ENCODE measurements around the gene YBEY.

YBEY gene

DNA sequence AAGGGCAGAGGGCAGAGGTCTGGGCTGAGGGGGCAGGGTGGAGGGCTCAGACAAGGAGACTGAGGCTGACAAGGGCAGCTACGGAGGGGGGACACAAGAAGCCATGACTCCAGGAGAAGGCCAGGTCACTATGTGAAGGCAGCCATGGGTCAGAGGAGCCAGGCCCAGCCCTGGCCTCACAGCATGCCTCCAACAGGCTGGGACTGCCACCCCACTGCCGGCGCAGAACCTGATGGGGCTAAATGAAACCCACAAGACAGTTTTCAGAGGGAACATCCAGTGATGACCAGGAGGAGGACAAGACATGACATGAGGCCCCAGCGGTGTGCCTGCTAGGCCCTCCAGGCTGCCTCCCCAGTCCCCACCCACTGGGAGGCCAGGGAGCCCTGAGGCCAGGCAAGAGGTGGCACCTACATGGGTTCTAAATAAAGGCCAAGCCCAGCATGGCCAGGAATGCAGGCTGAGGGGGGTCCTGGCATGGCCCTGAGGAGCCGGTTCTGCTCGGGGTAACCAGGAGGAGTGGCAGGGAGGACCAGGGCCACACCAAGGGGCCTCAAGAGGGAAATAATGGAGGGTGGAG is 30.3 kb upstream of the YBEY start:
- ATAC-seq: no peak
- TF ChIP-seq ZNF70 (CRISPR knock-in tag; IDR thresholded peaks at IDR 0.05) (no peak), RARB (CRISPR knock-in tag; IDR thresholded peaks at IDR 0.05) (no peak), ZNF565 (CRISPR knock-in tag; conservative IDR thresholded peaks at IDR 0.05; ENCODE audit: low read depth) (no peak), POU6F1 (CRISPR knock-in tag; IDR thresholded peaks at IDR 0.05; ENCODE audit: borderline replicate concordance, low read depth) (no peak), ARNTL (CRISPR knock-in tag; IDR thresholded peaks at IDR 0.05; ENCODE audit: borderline replicate concordance, low read depth) (no peak), ZC3H10 (CRISPR knock-in tag; IDR thresholded peaks at IDR 0.05) (no peak), CSDC2 (CRISPR knock-in tag; IDR thresholded peaks at IDR 0.05) (no peak), PPARA (CRISPR knock-in tag; IDR thresholded peaks at IDR 0.05; ENCODE audit: borderline replicate concordance) (no peak), PATZ1 (CRISPR knock-in tag; IDR thresholded peaks at IDR 0.05; ENCODE audit: borderline replicate concordance) (no peak), TSHZ2 (CRISPR knock-in tag; IDR thresholded peaks at IDR 0.05) (no peak)

- no peak for ATAC-seq
These were observed 29.6 kb upstream of the YBEY start for GRCh38 chr21:46256501-46256994.

More at GRCh38 chr21:46256501-46256994, 29.6 kb upstream of the YBEY start:
- no peak for TF ChIP-seq ZNF565 (CRISPR knock-in tag; conservative IDR thresholded peaks at IDR 0.05; ENCODE audit: low read depth)
- TF ChIP-seq GLIS3 (CRISPR knock-in tag; IDR thresholded peaks at IDR 0.05): no peak
- no peak for TF ChIP-seq ARNTL (CRISPR knock-in tag; IDR thresholded peaks at IDR 0.05; ENCODE audit: borderline replicate concordance, low read depth)
- no peak for TF ChIP-seq ESRRG (CRISPR knock-in tag; IDR thresholded peaks at IDR 0.05)
- TF ChIP-seq CSRNP3 (CRISPR knock-in tag; IDR thresholded peaks at IDR 0.05): no peak
- no peak for TF ChIP-seq RARB (CRISPR knock-in tag; IDR thresholded peaks at IDR 0.05)
- no peak for TF ChIP-seq ZNF8 (CRISPR knock-in tag; IDR thresholded peaks at IDR 0.05)
- no peak for TF ChIP-seq ZFP30 (CRISPR knock-in tag; IDR thresholded peaks at IDR 0.05)
- TF ChIP-seq ZC3H10 (CRISPR knock-in tag; IDR thresholded peaks at IDR 0.05): no peak
- TF ChIP-seq PPARA (CRISPR knock-in tag; IDR thresholded peaks at IDR 0.05; ENCODE audit: borderline replicate concordance): no peak
- TF ChIP-seq POU6F1 (CRISPR knock-in tag; IDR thresholded peaks at IDR 0.05; ENCODE audit: borderline replicate concordance, low read depth): no peak
- TF ChIP-seq OSR1 (CRISPR knock-in tag; IDR thresholded peaks at IDR 0.05): no peak
- no peak for TF ChIP-seq BACH2 (CRISPR knock-in tag; IDR thresholded peaks at IDR 0.05; ENCODE audit: borderline replicate concordance)
- TF ChIP-seq ISL1 (CRISPR knock-in tag; IDR thresholded peaks at IDR 0.05): no peak
- no peak for TF ChIP-seq SNAI2 (CRISPR knock-in tag; IDR thresholded peaks at IDR 0.05)
- TF ChIP-seq CSDC2 (CRISPR knock-in tag; IDR thresholded peaks at IDR 0.05): no peak
- no peak for TF ChIP-seq TOX (CRISPR knock-in tag; IDR thresholded peaks at IDR 0.05; ENCODE audit: borderline replicate concordance)
- TF ChIP-seq TSHZ2 (CRISPR knock-in tag; IDR thresholded peaks at IDR 0.05): no peak

Data from SK-N-SH treated with all-trans-retinoic acid at 6 μM for 48 hours (cell line).